Measurements from ENCODE around the gene PRDM1. TPM values are rescaled to one million over a fixed set of nuclear protein-coding genes. Genes with fewer than 3 reads are reported as not detected.

Gene PRDM1
- polyA plus RNA-seq, 1 of the 3 experiments (the other 2 are of a cell fraction) = 4.0 TPM

DNA sequence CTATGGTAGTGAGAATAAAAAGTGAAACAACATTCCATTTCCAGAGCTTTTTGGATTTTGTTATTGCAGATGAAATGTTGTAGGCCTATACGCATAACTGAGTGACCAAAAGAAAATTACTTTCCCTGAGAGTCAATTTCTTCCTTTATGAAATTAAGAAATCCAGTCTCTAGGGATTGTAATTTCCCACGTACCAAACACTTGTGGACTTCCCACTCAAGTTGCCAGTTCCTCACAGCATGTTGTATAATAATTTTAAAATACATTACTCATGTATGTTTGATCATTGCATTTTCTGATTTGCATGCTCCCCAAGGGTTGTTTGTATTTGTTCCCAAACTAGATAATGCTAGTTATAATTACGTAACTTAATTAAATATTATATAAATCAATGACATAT is 12.0 kb upstream of the PRDM1 start (continued):
- TF ChIP-seq, protein P1, sequence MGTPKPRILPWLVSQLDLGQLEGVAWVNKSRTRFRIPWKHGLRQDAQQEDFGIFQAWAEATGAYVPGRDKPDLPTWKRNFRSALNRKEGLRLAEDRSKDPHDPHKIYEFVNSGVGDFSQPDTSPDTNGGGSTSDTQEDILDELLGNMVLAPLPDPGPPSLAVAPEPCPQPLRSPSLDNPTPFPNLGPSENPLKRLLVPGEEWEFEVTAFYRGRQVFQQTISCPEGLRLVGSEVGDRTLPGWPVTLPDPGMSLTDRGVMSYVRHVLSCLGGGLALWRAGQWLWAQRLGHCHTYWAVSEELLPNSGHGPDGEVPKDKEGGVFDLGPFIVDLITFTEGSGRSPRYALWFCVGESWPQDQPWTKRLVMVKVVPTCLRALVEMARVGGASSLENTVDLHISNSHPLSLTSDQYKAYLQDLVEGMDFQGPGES (IDR thresholded peaks at IDR 0.05; ENCODE audit: low read depth, low read length) = no peak
- TF ChIP-seq CHD2 (IDR thresholded peaks at IDR 0.05; ENCODE audit: low read length, partially characterized antibody) = no peak
- no peak for TF ChIP-seq GATA2 (CRISPR knock-in tag; IDR thresholded peaks at IDR 0.05)
- no peak for TF ChIP-seq YY1 (IDR thresholded peaks at IDR 0.05; ENCODE audit: low read depth)
- no peak for TF ChIP-seq EP300 (IDR thresholded peaks at IDR 0.05; ENCODE audit: borderline replicate concordance in 1 of 2, low read depth in 1 of 2, low read length in 1 of 2)
- TF ChIP-seq, protein P2, sequence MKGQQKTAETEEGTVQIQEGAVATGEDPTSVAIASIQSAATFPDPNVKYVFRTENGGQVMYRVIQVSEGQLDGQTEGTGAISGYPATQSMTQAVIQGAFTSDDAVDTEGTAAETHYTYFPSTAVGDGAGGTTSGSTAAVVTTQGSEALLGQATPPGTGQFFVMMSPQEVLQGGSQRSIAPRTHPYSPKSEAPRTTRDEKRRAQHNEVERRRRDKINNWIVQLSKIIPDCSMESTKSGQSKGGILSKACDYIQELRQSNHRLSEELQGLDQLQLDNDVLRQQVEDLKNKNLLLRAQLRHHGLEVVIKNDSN (IDR thresholded peaks at IDR 0.05; ENCODE audit: borderline replicate concordance, low read depth) = no peak

GRCh38 chr6:106076139-106076538 is 10.0 kb upstream of the PRDM1 start:
- ChIA-PET CTCF (interaction anchor here (0.5 kb wide), 1 partner anchor 176 kb away, joined by 5 read pairs; no protein-coding TSS in a partner anchor), POLR2A (no interaction called here)
- WGBS (ENCODE audit: low lambda C conversion rate) = 88% methylated on average over 3 of the region's 3 CpGs
- no peaks in the 10 kb centered on the region for H3K4me1 ChIP-seq (ENCODE audit: control insufficient read depth in 1 of 2, insufficient read depth in 2 of 2, low read depth in 1 of 2, low read length in 1 of 2)
- H3F3A ChIP-seq (replicated peaks; ENCODE audit: insufficient read depth) = no peaks in the 10 kb centered on the region
- H3K4me3 ChIP-seq (ENCODE audit: low read depth in 2 of 2, low read length in 1 of 2) = no peak overlapping the region
- H3K4me2 ChIP-seq = no peak overlapping the region
- H3K9me3 ChIP-seq = no peaks in the 10 kb centered on the region
- H3K27me3 ChIP-seq (ENCODE audit: insufficient read depth) = no peaks in the 10 kb centered on the region
- TF ChIP-seq FOXM1 (IDR thresholded peaks at IDR 0.05; ENCODE audit: low read depth) (no peak), ELF1 (IDR thresholded peaks at IDR 0.05) (no peak), YY1 (IDR thresholded peaks at IDR 0.05; ENCODE audit: low read depth) (no peak), RCOR1 (IDR thresholded peaks at IDR 0.05; ENCODE audit: low read length) (no peak), SIN3A (IDR thresholded peaks at IDR 0.05; ENCODE audit: borderline replicate concordance, low read depth, low read length) (no peak), EP300 (IDR thresholded peaks at IDR 0.05; ENCODE audit: borderline replicate concordance in 1 of 2, low read depth in 1 of 2, low read length in 1 of 2) (no peak), MEF2A (IDR thresholded peaks at IDR 0.05; ENCODE audit: borderline replicate concordance, low read depth) (no peak), CHD2 (IDR thresholded peaks at IDR 0.05; ENCODE audit: low read length, partially characterized antibody) (no peak), MXI1 (IDR thresholded peaks at IDR 0.05; ENCODE audit: low read depth, low read length) (no peak), TCF12 (IDR thresholded peaks at IDR 0.05) (no peak), GATA2 (CRISPR knock-in tag; IDR thresholded peaks at IDR 0.05) (no peak), REST (IDR thresholded peaks at IDR 0.05; ENCODE audit: low read depth, low read length) (no peak)
- TF ChIP-seq, protein P3, sequence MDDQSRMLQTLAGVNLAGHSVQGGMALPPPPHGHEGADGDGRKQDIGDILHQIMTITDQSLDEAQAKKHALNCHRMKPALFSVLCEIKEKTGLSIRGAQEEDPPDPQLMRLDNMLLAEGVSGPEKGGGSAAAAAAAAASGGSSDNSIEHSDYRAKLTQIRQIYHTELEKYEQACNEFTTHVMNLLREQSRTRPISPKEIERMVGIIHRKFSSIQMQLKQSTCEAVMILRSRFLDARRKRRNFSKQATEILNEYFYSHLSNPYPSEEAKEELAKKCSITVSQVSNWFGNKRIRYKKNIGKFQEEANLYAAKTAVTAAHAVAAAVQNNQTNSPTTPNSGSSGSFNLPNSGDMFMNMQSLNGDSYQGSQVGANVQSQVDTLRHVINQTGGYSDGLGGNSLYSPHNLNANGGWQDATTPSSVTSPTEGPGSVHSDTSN (IDR thresholded peaks at IDR 0.05) = no peak
- TF ChIP-seq, protein P1 (IDR thresholded peaks at IDR 0.05; ENCODE audit: low read depth, low read length) = no peak
- H3K79me2 ChIP-seq (ENCODE audit: insufficient read depth) = no peaks in the 10 kb centered on the region
- no peak overlapping the region for H3K9ac ChIP-seq
- H3K9me2 ChIP-seq = no peaks in the 10 kb centered on the region
- no peaks in the 10 kb centered on the region for H4K20me1 ChIP-seq (ENCODE audit: insufficient read depth)
- H3K27ac ChIP-seq (ENCODE audit: low read depth in 2 of 2, low read length in 1 of 2) = no peak overlapping the region
- H3K36me3 ChIP-seq (replicated peaks in 1 of 2; ENCODE audit: control insufficient read depth in 1 of 2, insufficient read depth in 2 of 2, low read length in 1 of 2) = no peaks in the 10 kb centered on the region
- no peak overlapping the region for H2AFZ ChIP-seq (ENCODE audit: low read depth)
- DNase-seq = no peak

All from SK-N-SH (cell line).